Measurements from ENCODE around the gene ENOX2. TPM values are rescaled to one million over a fixed set of nuclear protein-coding genes. Genes with fewer than 3 reads are reported as not detected.

Gene ENOX2
- total RNA-seq, 4 donors from 2014 or later: 1.5 to 10.4 (median 4.6) TPM

DNA sequence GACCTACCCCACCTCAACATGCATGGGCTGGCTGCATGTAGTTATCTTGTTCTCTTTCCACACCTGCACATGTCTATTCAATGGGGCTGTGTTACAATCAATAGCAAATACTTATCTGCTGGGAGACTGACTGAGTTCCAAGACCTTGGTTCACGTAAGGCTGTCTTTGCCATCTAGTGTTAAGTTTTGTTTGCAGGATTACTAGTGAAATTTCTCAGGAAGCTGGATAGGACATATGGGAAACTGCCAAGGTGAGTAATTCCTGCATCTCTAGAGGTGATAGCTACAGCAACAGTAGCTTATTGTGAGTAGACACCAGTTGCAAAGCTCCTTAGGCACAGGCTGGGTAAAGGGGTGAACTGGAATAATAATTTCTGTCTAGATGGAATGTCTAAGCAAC, 177.5 kb downstream of the ENOX2 start:
- Histone ChIP-seq H3K27ac (no peak overlapping the region), H3K36me3 (no peaks in the 10 kb centered on the region), H3K27me3 (no peaks in the 10 kb centered on the region), H3K4me1 (no peaks in the 10 kb centered on the region), H3K9me3 (no peaks in the 10 kb centered on the region), H3K4me3 (no peak overlapping the region)
- no peak for TF ChIP-seq EP300 (IDR thresholded peaks at IDR 0.05; ENCODE audit: low read depth)
- TF ChIP-seq POLR2A (IDR thresholded peaks at IDR 0.05): no peak
- TF ChIP-seq, protein P1, sequence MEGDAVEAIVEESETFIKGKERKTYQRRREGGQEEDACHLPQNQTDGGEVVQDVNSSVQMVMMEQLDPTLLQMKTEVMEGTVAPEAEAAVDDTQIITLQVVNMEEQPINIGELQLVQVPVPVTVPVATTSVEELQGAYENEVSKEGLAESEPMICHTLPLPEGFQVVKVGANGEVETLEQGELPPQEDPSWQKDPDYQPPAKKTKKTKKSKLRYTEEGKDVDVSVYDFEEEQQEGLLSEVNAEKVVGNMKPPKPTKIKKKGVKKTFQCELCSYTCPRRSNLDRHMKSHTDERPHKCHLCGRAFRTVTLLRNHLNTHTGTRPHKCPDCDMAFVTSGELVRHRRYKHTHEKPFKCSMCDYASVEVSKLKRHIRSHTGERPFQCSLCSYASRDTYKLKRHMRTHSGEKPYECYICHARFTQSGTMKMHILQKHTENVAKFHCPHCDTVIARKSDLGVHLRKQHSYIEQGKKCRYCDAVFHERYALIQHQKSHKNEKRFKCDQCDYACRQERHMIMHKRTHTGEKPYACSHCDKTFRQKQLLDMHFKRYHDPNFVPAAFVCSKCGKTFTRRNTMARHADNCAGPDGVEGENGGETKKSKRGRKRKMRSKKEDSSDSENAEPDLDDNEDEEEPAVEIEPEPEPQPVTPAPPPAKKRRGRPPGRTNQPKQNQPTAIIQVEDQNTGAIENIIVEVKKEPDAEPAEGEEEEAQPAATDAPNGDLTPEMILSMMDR (IDR thresholded peaks at IDR 0.05): no peak
- TF ChIP-seq POLR2AphosphoS5 (IDR thresholded peaks at IDR 0.05): no peak
- DNase-seq: no peak
- in situ Hi-C loops (cut with MboI; ENCODE audit: low pct_ligation_motif_present in 1 of 4, low pct_unique_long_range_greater_than_20kb in 1 of 4, low sequenced_read_pairs in 3 of 4): no loop called here
- 91 to 100% methylated on average over 1 of the region's 1 CpG for WGBS, 2 donors (ENCODE audit: low coverage in 1 of 2)
- intact Hi-C loops (cut with DNase I; ENCODE audit: low total_unique reads): no loop called here

DNA sequence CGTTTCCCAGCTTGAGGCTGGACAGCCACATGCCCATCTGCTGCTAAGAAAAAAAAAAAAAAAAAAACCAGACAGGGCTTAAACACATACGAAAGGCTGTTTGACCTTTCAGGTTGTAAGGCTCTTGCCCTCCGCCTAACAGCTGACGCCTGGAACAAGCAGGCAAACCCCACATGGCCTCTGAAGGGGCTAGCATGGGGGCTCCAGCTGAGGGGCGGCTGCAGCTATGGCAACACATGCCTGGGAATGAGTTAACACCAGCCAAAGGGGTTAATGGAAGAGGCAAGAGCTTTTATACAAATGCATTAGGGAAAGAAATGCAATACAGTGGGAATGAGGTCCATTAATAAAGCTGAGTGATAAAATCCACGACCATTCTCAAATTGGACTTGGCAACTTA, 183.6 kb downstream of the ENOX2 start:
- Histone ChIP-seq H3K27ac (no peak overlapping the region), H3K4me3 (no peak overlapping the region), H3K36me3 (no peaks in the 10 kb centered on the region), H3K27me3 (no peaks in the 10 kb centered on the region), H3K9me3 (no peaks in the 10 kb centered on the region), H3K4me1 (peaks cover 0 to 4% (median 2%) of the 10 kb centered on the region in 4 donors)
- intact Hi-C loops (cut with DNase I; ENCODE audit: low total_unique reads): no loop called here
- WGBS, 2 donors (ENCODE audit: low coverage in 1 of 2): 75% methylated on average over 1 to 6 of the region's 6 CpGs
- DNase-seq: no peak
- TF ChIP-seq POLR2AphosphoS5 (IDR thresholded peaks at IDR 0.05): no peak
- TF ChIP-seq EP300 (IDR thresholded peaks at IDR 0.05; ENCODE audit: low read depth): no peak
- TF ChIP-seq, protein P1 (IDR thresholded peaks at IDR 0.05): no peak
- no peak for TF ChIP-seq POLR2A (IDR thresholded peaks at IDR 0.05)
- in situ Hi-C loops (cut with MboI; ENCODE audit: low pct_ligation_motif_present in 1 of 4, low pct_unique_long_range_greater_than_20kb in 1 of 4, low sequenced_read_pairs in 3 of 4): no loop called here

DNA sequence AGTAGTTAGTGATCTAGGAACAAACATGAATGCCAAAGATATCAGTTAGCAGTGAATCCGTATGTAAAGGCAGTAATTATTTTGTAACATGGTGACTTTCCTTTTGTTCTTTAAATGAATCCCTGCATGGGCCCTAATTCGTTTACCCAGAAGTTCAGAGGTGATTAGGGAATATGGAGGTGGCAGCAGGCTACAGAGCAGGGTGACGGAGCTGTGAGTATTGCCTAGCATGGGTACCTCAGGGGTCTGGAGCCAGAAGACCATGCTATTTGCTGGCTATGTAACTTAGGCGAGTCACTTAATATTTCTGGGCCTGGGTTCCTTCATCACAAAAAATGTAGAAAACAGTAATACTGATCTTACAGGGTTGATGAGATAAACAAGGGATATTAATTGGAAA, 184.9 kb downstream of the ENOX2 start:
- intact Hi-C loops (cut with DNase I; ENCODE audit: low total_unique reads) (no loop called here), in situ Hi-C loops (cut with MboI; ENCODE audit: low pct_ligation_motif_present in 1 of 4, low pct_unique_long_range_greater_than_20kb in 1 of 4, low sequenced_read_pairs in 3 of 4) (no loop called here)
- Histone ChIP-seq H3K27ac (no peak overlapping the region), H3K4me3 (no peak overlapping the region), H3K36me3 (no peaks in the 10 kb centered on the region), H3K4me1 (peaks cover 0 to 4% (median 2%) of the 10 kb centered on the region in 4 donors), H3K27me3 (no peaks in the 10 kb centered on the region), H3K9me3 (no peaks in the 10 kb centered on the region)
- TF ChIP-seq POLR2AphosphoS5 (IDR thresholded peaks at IDR 0.05) (no peak), POLR2A (IDR thresholded peaks at IDR 0.05) (no peak), EP300 (IDR thresholded peaks at IDR 0.05; ENCODE audit: low read depth) (no peak)
- TF ChIP-seq, protein P1 (IDR thresholded peaks at IDR 0.05): no peak
- DNase-seq: no peak
- 71 to 83% methylated on average over 2 to 4 of the region's 4 CpGs for WGBS, 2 donors (ENCODE audit: low coverage in 1 of 2)

DNA sequence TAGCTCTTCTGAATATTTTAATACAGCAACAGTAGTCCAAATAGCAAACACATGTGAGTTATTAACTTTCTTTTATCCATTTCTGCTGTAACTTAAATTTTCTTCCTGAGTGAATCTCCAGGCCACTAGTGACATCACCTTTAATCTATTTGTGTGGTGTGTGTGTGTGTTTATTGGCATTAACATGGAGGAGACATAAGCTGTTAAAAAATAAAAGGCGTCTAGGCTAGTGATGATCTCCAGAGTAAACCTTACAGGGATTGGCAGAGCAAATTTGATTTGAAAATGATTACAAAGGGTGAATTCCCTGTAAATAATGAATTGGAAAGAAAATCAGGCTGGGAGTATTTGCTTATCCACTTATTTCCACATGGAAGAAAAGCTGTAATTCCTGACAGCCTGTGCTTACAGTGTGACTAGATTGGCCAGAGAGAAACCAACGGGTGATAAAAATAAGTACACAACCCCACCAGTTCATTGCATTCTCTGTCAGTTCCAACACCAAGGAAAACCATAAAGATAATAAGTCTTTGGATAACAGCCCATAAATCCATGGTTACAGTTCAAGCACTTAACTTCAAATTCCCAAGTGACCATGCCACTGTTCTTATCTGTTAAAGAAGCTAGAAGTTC, 186.1 kb downstream of the ENOX2 start:
- WGBS, 2 donors (ENCODE audit: low coverage in 1 of 2): 42% methylated on average over 2 of the region's 2 CpGs; no CpG with 5 or more reads in 1 of the 2 donors
- Histone ChIP-seq H3K4me3 (no peak overlapping the region), H3K27ac (no peak overlapping the region)

More for the DNA sequence above, 186.1 kb downstream of the ENOX2 start:
- DNase-seq: no peak
- TF ChIP-seq POLR2AphosphoS5 (IDR thresholded peaks at IDR 0.05): no peak
- no peak for TF ChIP-seq POLR2A (IDR thresholded peaks at IDR 0.05)
- TF ChIP-seq EP300 (IDR thresholded peaks at IDR 0.05; ENCODE audit: low read depth): no peak
- TF ChIP-seq, protein P1 (IDR thresholded peaks at IDR 0.05): no peak
- in situ Hi-C loops (cut with MboI; ENCODE audit: low pct_ligation_motif_present in 1 of 4, low pct_unique_long_range_greater_than_20kb in 1 of 4, low sequenced_read_pairs in 3 of 4): no loop called here
- intact Hi-C loops (cut with DNase I; ENCODE audit: low total_unique reads): no loop called here
- Histone ChIP-seq H3K27me3 (no peaks in the 10 kb centered on the region), H3K4me1 (peaks cover 0 to 4% (median 2%) of the 10 kb centered on the region in 4 donors), H3K9me3 (no peaks in the 10 kb centered on the region), H3K36me3 (no peaks in the 10 kb centered on the region)
